HEK293 (cell line): ENCODE data around the gene ZNF101.

Source experiments
- GLIS1 ChIP-seq: fragments of 450-650 bp; formaldehyde crosslinking; IDR thresholded peaks from 2 replicates; pipeline ENCODE4 v1.5.1; 2016; ENCODE audit warnings: missing biosample characterization, missing genetic modification characterization
- KLF1 ChIP-seq: fragments of 450-650 bp; formaldehyde crosslinking; IDR thresholded peaks from 2 replicates; pipeline ENCODE4 v1.5.1; 2016; ENCODE audit warnings: missing biosample characterization, missing genetic modification characterization
- PBX3 ChIP-seq: sonication (generic); formaldehyde crosslinking; IDR thresholded peaks from 2 replicates; pipeline ENCODE4 v1.8.1; 2022; ENCODE audit warnings: mild to moderate bottlenecking, moderate library complexity, missing genetic modification reagents
- YY1 ChIP-seq: fragments of 450-650 bp; formaldehyde crosslinking; IDR thresholded peaks from 2 replicates; pipeline ENCODE4 v1.5.1; 2018; ENCODE audit warnings: missing biosample characterization, missing genetic modification characterization
- ZIC2 ChIP-seq: fragments of 450-650 bp; formaldehyde crosslinking; IDR thresholded peaks from 2 replicates; pipeline ENCODE4 v1.5.1; 2016; ENCODE audit warnings: missing biosample characterization, missing genetic modification characterization
- ZNF341 ChIP-seq: fragments of 450-650 bp; formaldehyde crosslinking; IDR thresholded peaks from 2 replicates; pipeline ENCODE4; 2016; ENCODE audit warnings: low read depth, missing biosample characterization, missing genetic modification characterization
- ZNF670 ChIP-seq: fragments of 450-650 bp; formaldehyde crosslinking; IDR thresholded peaks from 2 replicates; pipeline ENCODE4 v1.5.1; 2016; ENCODE audit warnings: missing biosample characterization, missing genetic modification characterization, low read depth

GRCh38 chr19:19691683-19692082, 23.0 kb downstream of the ZNF101 start:
- TF ChIP-seq ZNF670 (tag by site-specific recombination): no peak
- TF ChIP-seq PBX3 (CRISPR knock-in tag): no peak
- TF ChIP-seq YY1: no peak
- no peak for TF ChIP-seq ZNF341 (tag by site-specific recombination)
- no peak for TF ChIP-seq ZIC2 (tag by site-specific recombination)
- no peak for TF ChIP-seq GLIS1 (tag by site-specific recombination)
- TF ChIP-seq KLF1 (tag by site-specific recombination): no peak
